Left lung (tissue), 14 donors: ENCODE results near the gene OR5AC2. TPM values are rescaled to one million over a fixed set of nuclear protein-coding genes. Genes with fewer than 3 reads are reported as not detected.

Source experiments
- ATAC-seq: fragments of 200-7000 bp; cut with Tn5 transposase; one replicate; pipeline ENCODE4 v1.9.1; 2020; ENCODE audit warnings: moderate library complexity
- DNase-seq, 4 donors: peaks; one replicate each; pipeline ENCODE4 v3.0.0-alpha.2; 2013 to 2020
- H3K27ac ChIP-seq, 2 donors: fragments of 200-600 bp; sonication (generic) in 1 of 2; one replicate each; pipeline versions ENCODE4 v1.5.0 to v1.8.0; 2020 to 2021
- H3K27me3 ChIP-seq, 2 donors: fragments of 200-600 bp; sonication (generic) in 1 of 2; one replicate each; pipeline versions ENCODE4 v1.5.0 to v1.8.0; 2020 to 2021
- H3K36me3 ChIP-seq, 2 donors: fragments of 200-600 bp; sonication (generic) in 1 of 2; one replicate each; pipeline versions ENCODE4 v1.5.0 to v1.8.0; 2020 to 2021
- H3K4me1 ChIP-seq, 2 donors: fragments of 200-600 bp; one replicate each; pipeline ENCODE4 v1.8.0; 2021
- H3K4me3 ChIP-seq, 2 donors: fragments of 200-600 bp; sonication (generic) in 1 of 2; one replicate each; pipeline versions ENCODE4 v1.5.0 to v1.8.0; 2020 to 2021; ENCODE audit warnings: mild to moderate bottlenecking in 1 of 2
- H3K9me3 ChIP-seq, 2 donors: fragments of 200-600 bp; sonication (generic) in 1 of 2; one replicate each; pipeline versions ENCODE4 v1.5.0 to v1.8.0; 2020 to 2021
- intact Hi-C, 2 donors: fragments of 100-400 bp; cut with DNase I; formaldehyde crosslinking; loops; one replicate each; pipeline versions ENCODE4 v1.11.2 to v1.14.2; 2022
- long read RNA-seq, 12 donors: library from polyadenylated mRNA in 2 of 12; unstranded in 2 of 12; transcript quantifications; one replicate each; pipeline ENCODE4 v2.0.0 and lab custom pipeline, GENCODE V29; 2019 to 2026
- polyA plus RNA-seq, 6 donors: library from polyadenylated mRNA; unstranded; fragments of 120-200 nt; gene quantifications; one replicate each; pipeline ENCODE4 v1.2.1, GENCODE V29; 2013; ENCODE audit not compliant: insufficient read length in 6 of 6
- total RNA-seq, 2 donors: library from RNA; stranded (reverse); fragmentation: NEBNext Ultra II Directional; extraction: Animal tissue kit (Norgen Biotek cat#: 25700); gene quantifications; one replicate each; pipeline ENCODE4 v1.2.1, GENCODE V29; 2021
- TF ChIP-seq, protein P1 (sequence below), 2 donors: fragments of 200-600 bp; sonication (generic) in 1 of 2; IDR thresholded peaks; one replicate each; pipeline versions ENCODE4 v1.5.0 to v1.8.0; 2021; ENCODE audit warnings: antibody characterized with exemption in 2 of 2
- donor health status: DM: no; HTN: yes; CAD: no.
- donor health status: DM: no; HTN: no; CAD: no.

Gene OR5AC2, protein sequence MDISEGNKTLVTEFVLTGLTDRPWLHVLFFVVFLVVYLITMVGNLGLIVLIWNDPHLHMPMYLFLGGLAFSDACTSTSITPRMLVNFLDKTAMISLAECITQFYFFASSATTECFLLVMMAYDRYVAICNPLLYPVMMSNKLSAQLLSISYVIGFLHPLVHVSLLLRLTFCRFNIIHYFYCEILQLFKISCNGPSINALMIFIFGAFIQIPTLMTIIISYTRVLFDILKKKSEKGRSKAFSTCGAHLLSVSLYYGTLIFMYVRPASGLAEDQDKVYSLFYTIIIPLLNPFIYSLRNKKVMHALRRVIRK
- total RNA-seq (not detected), polyA plus RNA-seq (not detected)
- long read RNA-seq, donor 1 = 0 reads
- long read RNA-seq, donor 2 = 0 reads
- long read RNA-seq, donor 3 = 0 reads
- long read RNA-seq, donor 4 = 0 reads
- long read RNA-seq, donor 5 = 0 reads
- long read RNA-seq, donor 6 = 0 reads
- long read RNA-seq, donor 7 = 0 reads
- long read RNA-seq, donor 8 = 0 reads
- long read RNA-seq, donor 9 = 0 reads
- long read RNA-seq, donor 10 = 0 reads
- long read RNA-seq, donor 11 = 0 reads
- long read RNA-seq, donor 12 = 0 reads

DNA sequence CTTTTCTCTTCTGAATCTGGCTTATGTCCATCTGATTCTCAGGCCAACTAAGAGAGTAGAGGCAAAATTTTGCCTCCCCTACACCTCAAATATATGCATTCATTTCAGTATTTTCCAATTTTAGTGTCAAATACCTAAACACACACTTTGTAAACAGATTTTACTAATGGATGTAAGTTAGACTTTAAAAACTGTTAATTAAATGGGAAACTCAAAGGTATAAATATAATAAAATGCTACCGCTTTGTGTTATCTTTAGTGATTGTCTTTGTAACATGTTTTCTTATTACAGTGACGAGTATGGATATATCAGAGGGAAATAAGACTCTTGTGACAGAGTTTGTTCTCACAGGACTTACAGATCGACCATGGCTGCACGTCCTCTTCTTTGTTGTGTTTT is at the start of gene OR5AC2:
OR5AC2 (plus strand) TSS at position 301 of the 400 bp plus-strand sequence; CDS start at position 301, 0 bp downstream.
- no peak within 1 kb of the TSS for H3K4me3 ChIP-seq
- no peaks in the 10 kb centered on the region for H3K4me1 ChIP-seq
- H3K27ac ChIP-seq = no peak within 1 kb of the TSS
- DNase-seq (no peak), ATAC-seq (no peak)
- intact Hi-C loops = no loop called here
- H3K36me3 ChIP-seq = no peaks in the 10 kb centered on the region
- TF ChIP-seq, protein P1, sequence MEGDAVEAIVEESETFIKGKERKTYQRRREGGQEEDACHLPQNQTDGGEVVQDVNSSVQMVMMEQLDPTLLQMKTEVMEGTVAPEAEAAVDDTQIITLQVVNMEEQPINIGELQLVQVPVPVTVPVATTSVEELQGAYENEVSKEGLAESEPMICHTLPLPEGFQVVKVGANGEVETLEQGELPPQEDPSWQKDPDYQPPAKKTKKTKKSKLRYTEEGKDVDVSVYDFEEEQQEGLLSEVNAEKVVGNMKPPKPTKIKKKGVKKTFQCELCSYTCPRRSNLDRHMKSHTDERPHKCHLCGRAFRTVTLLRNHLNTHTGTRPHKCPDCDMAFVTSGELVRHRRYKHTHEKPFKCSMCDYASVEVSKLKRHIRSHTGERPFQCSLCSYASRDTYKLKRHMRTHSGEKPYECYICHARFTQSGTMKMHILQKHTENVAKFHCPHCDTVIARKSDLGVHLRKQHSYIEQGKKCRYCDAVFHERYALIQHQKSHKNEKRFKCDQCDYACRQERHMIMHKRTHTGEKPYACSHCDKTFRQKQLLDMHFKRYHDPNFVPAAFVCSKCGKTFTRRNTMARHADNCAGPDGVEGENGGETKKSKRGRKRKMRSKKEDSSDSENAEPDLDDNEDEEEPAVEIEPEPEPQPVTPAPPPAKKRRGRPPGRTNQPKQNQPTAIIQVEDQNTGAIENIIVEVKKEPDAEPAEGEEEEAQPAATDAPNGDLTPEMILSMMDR (IDR thresholded peaks at IDR 0.05) = no peak
- no peaks in the 10 kb centered on the region for H3K9me3 ChIP-seq
- H3K27me3 ChIP-seq = no peaks in the 10 kb centered on the region

DNA sequence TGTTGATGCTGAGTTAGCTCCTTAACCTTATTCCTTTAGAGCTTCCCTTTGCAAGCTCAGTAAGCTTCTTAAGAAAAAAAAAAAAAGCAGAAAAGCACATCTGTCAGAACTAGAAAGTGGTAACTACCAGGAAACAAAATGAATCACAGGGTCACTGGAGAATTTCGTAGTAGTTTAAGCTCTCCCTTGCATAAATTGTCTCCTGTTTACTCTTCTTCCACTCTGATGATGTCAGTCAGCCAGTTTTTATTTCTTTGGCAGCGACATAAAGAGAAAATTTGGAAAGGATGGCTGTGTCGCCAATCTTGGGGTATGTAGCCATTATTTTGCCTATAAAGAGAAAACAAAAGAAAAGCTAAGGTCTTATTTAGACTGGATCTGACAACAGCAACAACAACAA is 48.7 kb upstream of the OR5AC2 start:
- Histone ChIP-seq H3K9me3 (peaks cover 0 to 5% of the 10 kb centered on the region in 2 donors), H3K4me3 (no peak overlapping the region), H3K27me3 (peaks cover 0 to 28% of the 10 kb centered on the region in 2 donors), H3K4me1 (no peaks in the 10 kb centered on the region), H3K27ac (no peak overlapping the region), H3K36me3 (no peaks in the 10 kb centered on the region)
- intact Hi-C loops = no loop called here
- ATAC-seq (no peak), DNase-seq (no peak)
- TF ChIP-seq, protein P1 (IDR thresholded peaks at IDR 0.05) = no peak

DNA sequence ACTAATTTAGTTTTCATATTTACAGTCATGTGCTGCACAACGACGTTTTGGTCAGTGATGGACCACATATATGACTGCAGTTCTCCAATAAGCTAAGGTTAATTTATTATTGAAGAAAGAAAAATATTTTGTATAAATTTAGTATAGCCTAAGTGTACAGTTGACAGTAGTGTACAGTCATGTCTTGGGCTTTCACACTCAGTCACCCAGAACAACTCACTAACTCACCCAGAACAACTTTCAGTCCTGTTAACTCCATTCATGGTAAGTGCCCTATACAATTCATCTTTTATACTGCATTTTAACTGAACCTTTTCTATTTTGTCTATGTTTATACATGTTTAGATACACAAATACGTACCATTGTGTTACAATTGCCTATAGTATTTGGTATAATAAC is 48.1 kb upstream of the OR5AC2 start:
- Histone ChIP-seq H3K4me3 (no peak overlapping the region), H3K4me1 (no peaks in the 10 kb centered on the region), H3K36me3 (no peaks in the 10 kb centered on the region), H3K27me3 (peaks cover 0 to 28% of the 10 kb centered on the region in 2 donors), H3K9me3 (peaks cover 0 to 5% of the 10 kb centered on the region in 2 donors), H3K27ac (no peak overlapping the region)
- TF ChIP-seq, protein P1 (IDR thresholded peaks at IDR 0.05) = no peak
- intact Hi-C loops = no loop called here
- DNase-seq (no peak), ATAC-seq (no peak)

DNA sequence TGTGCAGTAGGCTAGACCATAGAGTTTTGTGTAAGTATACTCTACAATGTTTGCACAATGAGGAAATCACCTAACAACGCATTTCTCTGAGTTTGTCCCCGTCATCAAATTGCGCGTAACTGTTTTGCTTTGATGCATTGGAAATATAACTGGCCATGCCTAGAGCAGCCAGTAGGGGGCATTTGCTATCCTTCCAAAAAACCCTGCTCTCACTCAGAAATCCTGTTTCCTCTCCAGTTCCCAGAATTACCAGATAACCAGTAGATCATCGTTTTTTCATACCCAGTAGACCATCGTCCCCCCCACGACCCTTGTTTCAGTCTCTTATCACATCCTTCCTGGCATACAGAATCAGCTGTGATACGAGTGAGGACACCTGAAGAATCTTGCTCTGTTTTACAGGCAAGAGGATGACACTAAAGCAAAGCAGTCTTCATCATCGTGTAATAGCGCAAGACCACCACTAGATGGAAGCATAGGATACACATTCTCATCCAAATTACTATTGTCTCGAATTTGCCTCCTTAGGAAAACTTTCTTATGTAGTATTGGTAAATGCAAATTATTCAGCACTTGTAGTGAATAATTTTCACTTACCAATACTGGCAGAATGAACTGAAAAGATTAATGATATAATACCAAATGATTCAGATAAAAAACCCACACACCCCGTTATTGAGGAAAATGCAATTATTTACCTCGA is 47.5 kb upstream of the OR5AC2 start:
- TF ChIP-seq, protein P1 (IDR thresholded peaks at IDR 0.05) = peak; percentile 85 to 88
- ATAC-seq (peak; percentile 100), DNase-seq (peak in 2 of 4 donors; percentile 81 to 83)
- Histone ChIP-seq H3K27me3 (peaks cover 0 to 28% of the 10 kb centered on the region in 2 donors), H3K9me3 (peaks cover 0 to 5% of the 10 kb centered on the region in 2 donors), H3K27ac (no peak overlapping the region), H3K4me1 (no peaks in the 10 kb centered on the region), H3K36me3 (no peaks in the 10 kb centered on the region), H3K4me3 (peak overlapping the region in 1 of 2 donors; percentile 17)
- intact Hi-C loops = loop anchor here in 1 of 2 donors (2.0 kb wide), 1 partner anchor 289 kb away; no protein-coding TSS in a partner anchor
